HEK293 (cell line): Measurements from ENCODE around the gene SLC39A12.

Source experiments
- CTCF ChIA-PET: fragments of 350-600 bp; formaldehyde crosslinking; extraction: SDS; loops from one replicate; lab custom pipeline; 2021; ENCODE audit warnings: antibody characterized with exemption; lab: Yijun Ruan, JAX
- POLR2A ChIA-PET: fragments of 300-600 bp; formaldehyde crosslinking; extraction: SDS; loops from one replicate; lab custom pipeline; 2020; ENCODE audit warnings: antibody characterized with exemption, inconsistent platforms; lab: Yijun Ruan, JAX
- H3K27ac ChIP-seq: fragments of 200-500 bp; sonication (Bioruptor generic); 2 replicates; pipeline ENCODE4 v1.5.1; 2014; ENCODE audit warnings: low read depth, low read length, control low read depth, inconsistent platforms; ENCODE audit errors: extremely low read depth
- H3K36me3 ChIP-seq, 2 experiments: fragments of 200-500 bp in 1 of 2; sonication (Bioruptor generic) in 1 of 2; 1 replicate in 1 of 2; 2 replicates in 1 of 2; pipeline ENCODE4 v1.5.1; 2014 to 2017; ENCODE audit warnings: inconsistent platforms in 2 of 2, low read length in 2 of 2; ENCODE audit not compliant: control insufficient read depth in 2 of 2, insufficient read depth in 1 of 2
- H3K4me1 ChIP-seq: fragments of 200-500 bp; sonication (Bioruptor generic); 2 replicates; pipeline ENCODE4 v1.5.1; 2014; ENCODE audit warnings: mild to moderate bottlenecking, low read length, inconsistent platforms; ENCODE audit not compliant: control insufficient read depth, insufficient read depth
- H3K4me3 ChIP-seq: 2 replicates; pipeline ENCODE4 v1.5.1; 2011; ENCODE audit warnings: low read depth, mild to moderate bottlenecking, control low read depth, low read length, moderate library complexity
- H3K9me3 ChIP-seq: fragments of 200-500 bp; sonication (Bioruptor generic); 2 replicates; pipeline ENCODE4 v1.5.1; 2014; ENCODE audit warnings: low read depth, low read length, inconsistent platforms; ENCODE audit not compliant: control insufficient read depth, insufficient read depth
- KLF17 ChIP-seq: fragments of 450-650 bp; formaldehyde crosslinking; IDR thresholded peaks from 2 replicates; pipeline ENCODE4 v1.5.1; 2016; ENCODE audit warnings: missing biosample characterization, missing genetic modification characterization
- MYNN ChIP-seq: fragments of 450-650 bp; formaldehyde crosslinking; IDR thresholded peaks from 2 replicates; pipeline ENCODE4 v1.5.1; 2016; ENCODE audit warnings: missing biosample characterization, missing genetic modification characterization, borderline replicate concordance
- PBX3 ChIP-seq: sonication (generic); formaldehyde crosslinking; IDR thresholded peaks from 2 replicates; pipeline ENCODE4 v1.8.1; 2022; ENCODE audit warnings: mild to moderate bottlenecking, moderate library complexity, missing genetic modification reagents
- SP7 ChIP-seq: fragments of 450-650 bp; formaldehyde crosslinking; IDR thresholded peaks from 2 replicates; pipeline ENCODE4 v1.5.1; 2016; ENCODE audit warnings: missing biosample characterization, missing genetic modification characterization
- YY1 ChIP-seq: fragments of 450-650 bp; formaldehyde crosslinking; IDR thresholded peaks from 2 replicates; pipeline ENCODE4 v1.5.1; 2018; ENCODE audit warnings: missing biosample characterization, missing genetic modification characterization
- ZBTB17 ChIP-seq: fragments of 450-650 bp; formaldehyde crosslinking; IDR thresholded peaks from 2 replicates; pipeline ENCODE4 v1.5.1; 2016; ENCODE audit warnings: missing biosample characterization, missing genetic modification characterization
- ZBTB48 ChIP-seq: fragments of 450-650 bp; formaldehyde crosslinking; IDR thresholded peaks from 2 replicates; pipeline ENCODE4 v1.5.1; 2016; ENCODE audit warnings: missing biosample characterization, missing genetic modification characterization
- ZNF148 ChIP-seq: fragments of 450-650 bp; formaldehyde crosslinking; IDR thresholded peaks from 2 replicates; pipeline ENCODE4 v1.5.0; 2017; ENCODE audit warnings: missing biosample characterization, missing genetic modification characterization, borderline replicate concordance
- ZNF155 ChIP-seq: fragments of 450-650 bp; formaldehyde crosslinking; IDR thresholded peaks from 2 replicates; pipeline ENCODE4 v1.5.1; 2016; ENCODE audit warnings: missing biosample characterization, missing genetic modification characterization
- ZNF175 ChIP-seq: fragments of 450-650 bp; formaldehyde crosslinking; IDR thresholded peaks from 2 replicates; pipeline ENCODE4 v1.5.1; 2016; ENCODE audit warnings: missing biosample characterization, missing genetic modification characterization
- ZNF211 ChIP-seq: fragments of 450-650 bp; formaldehyde crosslinking; IDR thresholded peaks from 2 replicates; pipeline ENCODE4 v1.5.1; 2016; ENCODE audit warnings: low read depth, missing biosample characterization, missing genetic modification characterization
- ZNF280D ChIP-seq: fragments of 450-650 bp; formaldehyde crosslinking; IDR thresholded peaks from 2 replicates; pipeline ENCODE4 v1.5.1; 2016; ENCODE audit warnings: missing biosample characterization, missing genetic modification characterization
- ZNF362 ChIP-seq: fragments of 450-650 bp; formaldehyde crosslinking; IDR thresholded peaks from 2 replicates; pipeline ENCODE4 v1.5.1; 2016; ENCODE audit warnings: missing biosample characterization, missing genetic modification characterization
- ZNF501 ChIP-seq: fragments of 450-650 bp; formaldehyde crosslinking; IDR thresholded peaks from 2 replicates; pipeline ENCODE4 v1.5.1; 2016; ENCODE audit warnings: missing biosample characterization, missing genetic modification characterization
- ZNF548 ChIP-seq: fragments of 450-650 bp; formaldehyde crosslinking; IDR thresholded peaks from 2 replicates; pipeline ENCODE4 v1.5.1; 2016; ENCODE audit warnings: missing biosample characterization, missing genetic modification characterization
- ZNF580 ChIP-seq: fragments of 450-650 bp; formaldehyde crosslinking; IDR thresholded peaks from 2 replicates; pipeline ENCODE4 v1.5.1; 2016; ENCODE audit warnings: missing biosample characterization, missing genetic modification characterization
- ZNF600 ChIP-seq: fragments of 450-650 bp; formaldehyde crosslinking; IDR thresholded peaks from 2 replicates; pipeline ENCODE4 v1.5.1; 2016; ENCODE audit warnings: missing biosample characterization, missing genetic modification characterization
- ZNF623 ChIP-seq: fragments of 450-650 bp; formaldehyde crosslinking; IDR thresholded peaks from 2 replicates; pipeline ENCODE4 v1.5.1; 2016; ENCODE audit warnings: missing biosample characterization, missing genetic modification characterization
- ZNF76 ChIP-seq: fragments of 450-650 bp; formaldehyde crosslinking; IDR thresholded peaks from 2 replicates; pipeline ENCODE4; 2016; ENCODE audit warnings: low read depth, missing biosample characterization, missing genetic modification characterization, borderline replicate concordance
- ZNF777 ChIP-seq: fragments of 450-650 bp; formaldehyde crosslinking; IDR thresholded peaks from 2 replicates; pipeline ENCODE4 v1.5.1; 2017; ENCODE audit warnings: missing biosample characterization, missing genetic modification characterization, borderline replicate concordance
- ZNF837 ChIP-seq: fragments of 450-650 bp; formaldehyde crosslinking; IDR thresholded peaks from 2 replicates; pipeline ENCODE4 v1.5.1; 2016; ENCODE audit warnings: missing biosample characterization, missing genetic modification characterization
- ZSCAN23 ChIP-seq: fragments of 450-650 bp; formaldehyde crosslinking; IDR thresholded peaks from 2 replicates; pipeline ENCODE4 v1.5.1; 2016; ENCODE audit warnings: missing biosample characterization, missing genetic modification characterization
- ZSCAN5A ChIP-seq: fragments of 450-650 bp; formaldehyde crosslinking; IDR thresholded peaks from 2 replicates; pipeline ENCODE4 v1.5.1; 2016; ENCODE audit warnings: missing biosample characterization, missing genetic modification characterization

SLC39A12 gene

GRCh38 chr10:18008986-18009385, 57.3 kb downstream of the SLC39A12 start:
- H3K27ac ChIP-seq: no peak overlapping the region
- no peak overlapping the region for H3K4me3 ChIP-seq
- no peaks in the 10 kb centered on the region for H3K36me3 ChIP-seq
- POLR2A ChIA-PET: no interaction called here
- peaks cover 5% of the 10 kb centered on the region; the same call in 1 of the 2 replicates for H3K4me1 ChIP-seq
- CTCF ChIA-PET: no interaction called here
- no peaks in the 10 kb centered on the region for H3K9me3 ChIP-seq
- TF ChIP-seq ZNF155 (tag by site-specific recombination): no peak
- TF ChIP-seq ZNF362: no peak
- no peak for TF ChIP-seq ZSCAN23 (tag by site-specific recombination)
- TF ChIP-seq ZBTB48: no peak
- no peak for TF ChIP-seq ZNF148 (tag by site-specific recombination)
- TF ChIP-seq ZSCAN5A: no peak
- TF ChIP-seq ZNF548 (tag by site-specific recombination): no peak
- no peak for TF ChIP-seq ZNF175 (tag by site-specific recombination)
- TF ChIP-seq ZNF623 (tag by site-specific recombination): no peak
- TF ChIP-seq ZNF580: no peak
- TF ChIP-seq KLF17 (tag by site-specific recombination): no peak
- TF ChIP-seq ZNF501: no peak
- TF ChIP-seq, all 188 proteins: peak for 0

GRCh38 chr10:18010050-18010449, 58.3 kb downstream of the SLC39A12 start:
- CTCF ChIA-PET: no interaction called here
- POLR2A ChIA-PET: no interaction called here
- H3K4me1 ChIP-seq: peaks cover 5% of the 10 kb centered on the region; the same call in 1 of the 2 replicates
- no peaks in the 10 kb centered on the region for H3K9me3 ChIP-seq
- H3K4me3 ChIP-seq: no peak overlapping the region
- peak; percentile 47; the same call in 1 of the 2 replicates for TF ChIP-seq ZBTB17 (tag by site-specific recombination)
- TF ChIP-seq ZNF175 (tag by site-specific recombination): no peak
- no peak overlapping the region for H3K27ac ChIP-seq
- H3K36me3 ChIP-seq: no peaks in the 10 kb centered on the region

GRCh38 chr10:18020523-18020922, 68.8 kb downstream of the SLC39A12 start:
- ChIA-PET POLR2A (no interaction called here), CTCF (no interaction called here)
- no peak overlapping the region for H3K4me3 ChIP-seq
- H3K27ac ChIP-seq: no peak overlapping the region
- no peaks in the 10 kb centered on the region for H3K9me3 ChIP-seq
- H3K36me3 ChIP-seq: no peaks in the 10 kb centered on the region
- H3K4me1 ChIP-seq: no peaks in the 10 kb centered on the region
- no peak for TF ChIP-seq SP7
- no peak for TF ChIP-seq MYNN
- no peak for TF ChIP-seq ZNF211 (tag by site-specific recombination)
- TF ChIP-seq ZNF280D (tag by site-specific recombination): no peak
- no peak for TF ChIP-seq ZNF777
- TF ChIP-seq PBX3 (CRISPR knock-in tag): no peak
- TF ChIP-seq ZNF600 (tag by site-specific recombination): no peak
- TF ChIP-seq YY1 (tag by site-specific recombination): no peak
- TF ChIP-seq ZNF837 (tag by site-specific recombination): no peak
- no peak for TF ChIP-seq ZNF76
